Kidney (tissue), 14 donors: ENCODE data around the gene GRM1. TPM values are rescaled to one million over a fixed set of nuclear protein-coding genes. Genes with fewer than 3 reads are reported as not detected.

Source experiments
- DNase-seq, 5 donors: peaks; one replicate each; pipeline ENCODE4 v3.0.0-alpha.2; 2013 to 2020
- FAIRE-seq: peaks from 2 replicates; lab custom pipeline; 2012; peaks lifted over from hg19 to GRCh38; lab: Jason Lieb, UNC
- H3K27ac ChIP-seq, 2 donors: one replicate each; pipeline ENCODE4 v1.7.0; 2013; ENCODE audit warnings: low read depth in 2 of 2, low read length in 2 of 2, inconsistent platforms in 1 of 2
- H3K27me3 ChIP-seq: one replicate; pipeline ENCODE4 v1.7.1; 2013; ENCODE audit warnings: low read length, inconsistent platforms; ENCODE audit not compliant: control insufficient read depth, insufficient read depth
- H3K36me3 ChIP-seq, 3 donors: one replicate each; pipeline versions ENCODE4 v1.7.0 to v1.7.1; 2013; ENCODE audit warnings: low read length in 3 of 3, control low read depth in 1 of 3, inconsistent platforms in 1 of 3; ENCODE audit not compliant: insufficient read depth in 3 of 3, control insufficient read depth in 2 of 3
- H3K4me1 ChIP-seq, 3 donors: one replicate each; pipeline versions ENCODE4 v1.7.0 to v1.7.1; 2013; ENCODE audit warnings: low read length in 3 of 3, inconsistent platforms in 1 of 3, low read depth in 1 of 3; ENCODE audit not compliant: control insufficient read depth in 2 of 3, insufficient read depth in 2 of 3
- H3K4me3 ChIP-seq, 3 donors: one replicate each; pipeline versions ENCODE4 v1.7.0 to v1.8.1; 2013; ENCODE audit warnings: low read length in 3 of 3, control low read depth in 1 of 3, inconsistent platforms in 1 of 3
- H3K9ac ChIP-seq, 3 donors: one replicate each; pipeline versions ENCODE4 v1.7.0 to v1.7.1; 2013; ENCODE audit warnings: low read length in 3 of 3, control low read depth in 1 of 3, inconsistent platforms in 1 of 3
- H3K9me3 ChIP-seq, 3 donors: one replicate each; pipeline versions ENCODE4 v1.7.0 to v1.7.1; 2013; ENCODE audit warnings: low read length in 3 of 3, control low read depth in 1 of 3, inconsistent platforms in 1 of 3; ENCODE audit not compliant: control insufficient read depth in 2 of 3, insufficient read depth in 1 of 3
- intact Hi-C: fragments of 100-400 bp; cut with DNase I; formaldehyde crosslinking; loops from one replicate; pipeline ENCODE4 v1.11.1; 2022
- polyA plus RNA-seq: library from polyadenylated mRNA; stranded (reverse); fragments of 350-450 nt; fragmentation: Illumina TruSeq; extraction: RNeasy Lipid Tissue Mini Kit (QIAGEN cat#74804); gene quantifications from one replicate; pipeline ENCODE4 v1.2.3, GENCODE V29; 2014; ENCODE audit warnings: low read depth, low replicate concordance; ENCODE audit not compliant: insufficient read depth
- total RNA-seq: library from RNA; stranded (reverse); fragmentation: NEBNext Ultra II Directional; extraction: Animal tissue kit (Norgen Biotek cat#: 25700); gene quantifications from one replicate; pipeline ENCODE4 v1.2.1, GENCODE V29; 2021
- TF ChIP-seq, protein P1 (sequence below): IDR thresholded peaks from 3 replicates; pipeline ENCODE4 v1.5.1; 2012; ENCODE audit warnings: mild to moderate bottlenecking, moderate library complexity, borderline replicate concordance; ENCODE audit not compliant: insufficient read depth; ENCODE audit errors: extremely low read depth
- donor health status: control.
- donor health status: control.
- donor health status: control.
- donor health status: control.
- donor health status: control.
- donor health status: DM: yes; HTN: yes; CAD: no.
- donor health status: Normal renal cell carcinoma (clear cell type).

Gene GRM1
- total and polyA plus RNA-seq, 2 donors from 2014 or later, result 0.19 to 0.82 TPM

DNA sequence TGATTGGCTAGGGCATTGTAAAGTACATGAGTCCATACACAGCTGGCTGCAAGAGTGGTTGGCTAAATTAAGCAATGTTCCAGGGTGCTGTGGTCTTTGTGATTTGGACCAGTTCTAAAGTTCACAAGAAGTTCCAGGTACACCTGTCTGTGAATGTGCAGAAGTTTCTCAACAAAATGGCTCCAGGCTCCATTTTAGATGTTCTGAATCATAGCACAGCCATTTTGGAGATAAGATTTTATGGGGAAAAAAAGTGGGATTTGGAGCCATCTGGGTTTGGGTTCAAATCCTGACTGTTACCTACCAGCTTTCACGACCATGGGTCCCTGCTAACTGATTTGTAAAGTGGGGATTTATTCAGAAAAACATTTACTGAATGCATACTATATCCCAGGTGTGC lies 82.1 kb downstream of the GRM1 start:
- FAIRE-seq, result no peak
- Histone ChIP-seq H3K27ac (no peak overlapping the region), H3K4me3 (no peak overlapping the region), H3K9me3 (no peaks in the 10 kb centered on the region), H3K4me1 (no peaks in the 10 kb centered on the region), H3K36me3 (no peaks in the 10 kb centered on the region), H3K27me3 (no peaks in the 10 kb centered on the region), H3K9ac (no peak overlapping the region)
- no peak for DNase-seq
- TF ChIP-seq, protein P1, sequence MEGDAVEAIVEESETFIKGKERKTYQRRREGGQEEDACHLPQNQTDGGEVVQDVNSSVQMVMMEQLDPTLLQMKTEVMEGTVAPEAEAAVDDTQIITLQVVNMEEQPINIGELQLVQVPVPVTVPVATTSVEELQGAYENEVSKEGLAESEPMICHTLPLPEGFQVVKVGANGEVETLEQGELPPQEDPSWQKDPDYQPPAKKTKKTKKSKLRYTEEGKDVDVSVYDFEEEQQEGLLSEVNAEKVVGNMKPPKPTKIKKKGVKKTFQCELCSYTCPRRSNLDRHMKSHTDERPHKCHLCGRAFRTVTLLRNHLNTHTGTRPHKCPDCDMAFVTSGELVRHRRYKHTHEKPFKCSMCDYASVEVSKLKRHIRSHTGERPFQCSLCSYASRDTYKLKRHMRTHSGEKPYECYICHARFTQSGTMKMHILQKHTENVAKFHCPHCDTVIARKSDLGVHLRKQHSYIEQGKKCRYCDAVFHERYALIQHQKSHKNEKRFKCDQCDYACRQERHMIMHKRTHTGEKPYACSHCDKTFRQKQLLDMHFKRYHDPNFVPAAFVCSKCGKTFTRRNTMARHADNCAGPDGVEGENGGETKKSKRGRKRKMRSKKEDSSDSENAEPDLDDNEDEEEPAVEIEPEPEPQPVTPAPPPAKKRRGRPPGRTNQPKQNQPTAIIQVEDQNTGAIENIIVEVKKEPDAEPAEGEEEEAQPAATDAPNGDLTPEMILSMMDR, result no peak
- intact Hi-C loops, result no loop called here

DNA sequence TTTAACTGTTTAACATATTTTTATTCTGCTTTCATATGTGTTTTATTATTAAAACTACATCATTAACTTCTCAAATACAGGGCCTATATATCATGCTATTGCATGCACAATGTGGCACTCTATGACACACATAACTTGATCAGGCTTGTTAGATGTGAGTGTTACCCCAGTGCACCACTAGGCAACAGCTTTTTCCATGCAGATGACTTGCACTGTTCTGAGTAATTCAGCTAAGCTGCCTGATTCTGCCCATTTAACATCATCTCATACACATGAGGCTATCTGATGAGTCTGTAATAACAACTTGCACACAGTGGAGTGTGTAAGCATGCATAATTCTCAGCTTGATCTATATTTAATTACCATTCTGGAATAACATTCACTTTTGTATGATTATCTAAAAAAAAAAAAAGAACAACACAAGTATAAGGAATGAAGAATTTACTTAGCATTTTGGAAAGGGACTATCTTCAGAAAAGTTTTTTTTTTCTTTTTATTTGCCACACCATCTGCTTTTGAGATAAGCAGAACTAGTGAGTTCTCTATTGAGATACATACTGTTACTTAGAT lies 83.1 kb downstream of the GRM1 start:
- Histone ChIP-seq H3K4me3 (no peak overlapping the region), H3K9ac (no peak overlapping the region), H3K27me3 (no peaks in the 10 kb centered on the region), H3K27ac (no peak overlapping the region), H3K9me3 (no peaks in the 10 kb centered on the region), H3K4me1 (no peaks in the 10 kb centered on the region), H3K36me3 (no peaks in the 10 kb centered on the region)
- FAIRE-seq (no peak), DNase-seq (no peak)
- intact Hi-C loops, result no loop called here
- TF ChIP-seq, protein P1, result no peak

DNA sequence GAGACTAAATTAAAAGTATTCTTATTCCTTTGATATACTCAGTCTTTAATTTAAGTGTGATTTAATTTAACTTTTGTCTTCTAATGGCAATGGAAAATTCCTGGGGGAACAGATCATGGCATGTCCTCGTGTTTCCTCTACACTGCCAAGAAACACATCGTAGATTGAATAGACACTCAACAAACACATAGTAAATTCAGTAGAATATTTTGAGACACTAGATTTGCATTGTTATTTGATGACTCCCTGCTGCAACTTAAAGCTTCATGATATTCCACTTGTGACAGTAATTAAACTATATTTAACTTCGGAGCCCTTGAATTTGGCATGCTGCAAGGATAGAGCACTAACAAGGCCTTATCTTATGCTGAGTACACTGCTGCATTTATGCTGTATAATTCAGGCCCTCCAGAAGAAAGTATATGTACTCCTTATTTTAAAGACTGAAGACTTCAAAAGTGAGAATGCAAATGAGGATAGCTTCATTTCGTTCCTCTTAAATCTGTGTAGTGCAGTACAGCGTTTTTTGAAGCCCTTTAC lies 84.3 kb downstream of the GRM1 start:
- H3K4me3 ChIP-seq, result no peak overlapping the region
- no peak for DNase-seq
- H3K9me3 ChIP-seq, result no peaks in the 10 kb centered on the region
- H3K27me3 ChIP-seq, result no peaks in the 10 kb centered on the region
- H3K27ac ChIP-seq, result no peak overlapping the region
- H3K9ac ChIP-seq, result no peak overlapping the region
- TF ChIP-seq, protein P1, result no peak
- intact Hi-C loops, result no loop called here
- FAIRE-seq, result no peak
- no peaks in the 10 kb centered on the region for H3K4me1 ChIP-seq
- H3K36me3 ChIP-seq, result no peaks in the 10 kb centered on the region
